Stimulated activated CD8-positive, alpha-beta memory T cell treated with anti-CD3 and anti-CD28 coated beads, Interleukin-7, amount 100 ng/mL, for 1 hour (primary cell): ENCODE results near the gene TTLL4.
"Not testable (repeated sequence)": the region's sequence is repeated elsewhere in the genome, so short reads cannot be mapped to it uniquely, and the experiment has no call there.

ENCODE experiments used
- DNase-seq, 2 donors: peaks; one replicate each; pipeline ENCODE4 v3.0.0-alpha.2; 2020; ENCODE audit warnings: low read depth in 2 of 2

TTLL4 gene

GRCh38 chr2:218745559-218746469 lies 35.2 kb downstream of the TTLL4 start:
- no peak for DNase-seq

DNA sequence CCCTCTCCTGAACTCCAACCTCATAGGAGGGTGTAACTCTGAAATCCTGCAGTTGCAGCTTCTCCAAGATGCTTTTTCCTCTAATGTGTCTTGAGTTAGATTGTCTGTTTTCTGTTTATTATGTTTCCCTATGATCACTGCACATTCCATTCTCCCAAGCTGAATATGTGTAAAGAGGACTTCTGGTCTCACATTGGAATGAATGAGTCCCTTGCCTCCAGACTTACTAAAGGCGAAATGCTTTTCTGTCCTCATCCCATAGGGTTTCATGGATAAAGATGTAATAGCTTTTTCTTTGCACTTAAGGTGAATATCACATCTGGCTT lies 35.8 kb downstream of the TTLL4 start:
- DNase-seq, result no peak

DNA sequence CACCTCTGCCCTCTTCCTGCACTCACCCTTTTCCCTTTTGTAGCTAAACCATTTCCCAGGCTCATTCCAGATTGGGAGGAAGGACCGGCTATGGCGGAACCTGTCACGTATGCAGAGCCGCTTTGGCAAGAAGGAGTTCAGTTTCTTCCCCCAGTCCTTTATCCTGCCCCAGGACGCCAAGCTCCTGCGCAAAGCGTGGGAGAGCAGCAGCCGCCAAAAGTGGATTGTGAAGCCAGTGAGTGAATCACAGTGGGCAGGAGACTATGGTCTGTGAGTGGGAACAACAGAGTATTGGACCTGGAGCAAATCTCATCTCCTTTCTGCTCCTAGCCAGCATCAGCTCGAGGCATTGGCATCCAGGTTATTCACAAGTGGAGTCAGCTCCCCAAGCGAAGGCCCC lies 36.3 kb downstream of the TTLL4 start:
- DNase-seq, result no peak

DNA sequence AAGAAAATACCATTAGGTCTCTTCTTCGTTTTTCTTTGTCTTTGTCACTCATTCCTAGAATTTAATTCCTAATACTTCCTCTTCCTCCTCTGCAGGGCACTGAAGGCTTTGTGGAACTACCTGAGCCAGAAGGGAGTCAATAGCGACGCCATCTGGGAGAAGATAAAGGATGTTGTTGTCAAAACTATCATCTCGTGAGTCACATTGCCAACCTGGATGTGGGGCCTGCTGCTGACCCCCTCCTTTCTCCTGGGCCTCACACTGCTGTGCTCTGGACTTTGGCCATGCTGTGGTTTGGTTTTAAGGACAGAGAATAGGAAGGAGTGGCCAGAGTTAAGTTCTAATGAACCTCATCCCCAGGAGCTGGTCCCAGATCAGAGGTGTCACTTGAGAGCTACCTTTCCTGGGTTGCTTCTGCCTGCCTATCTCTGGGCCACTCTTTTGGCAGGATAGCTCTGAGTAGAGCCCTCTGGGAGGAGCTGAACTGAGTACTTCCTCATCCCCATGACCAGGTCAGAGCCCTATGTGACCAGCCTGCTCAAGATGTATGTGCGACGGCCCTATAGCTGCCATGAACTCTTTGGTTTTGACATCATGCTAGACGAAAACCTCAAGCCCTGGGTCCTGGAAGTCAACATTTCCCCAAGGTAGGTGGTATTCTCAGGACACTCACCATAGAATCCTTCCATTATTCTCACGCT lies 38.3 kb downstream of the TTLL4 start:
- no peak for DNase-seq

- DNase-seq, result no peak
Measured at GRCh38 chr2:218754201-218754600, 43.6 kb downstream of the TTLL4 start.

GRCh38 chr2:218754781-218755180 lies 44.1 kb downstream of the TTLL4 start:
- no peak for DNase-seq

DNA sequence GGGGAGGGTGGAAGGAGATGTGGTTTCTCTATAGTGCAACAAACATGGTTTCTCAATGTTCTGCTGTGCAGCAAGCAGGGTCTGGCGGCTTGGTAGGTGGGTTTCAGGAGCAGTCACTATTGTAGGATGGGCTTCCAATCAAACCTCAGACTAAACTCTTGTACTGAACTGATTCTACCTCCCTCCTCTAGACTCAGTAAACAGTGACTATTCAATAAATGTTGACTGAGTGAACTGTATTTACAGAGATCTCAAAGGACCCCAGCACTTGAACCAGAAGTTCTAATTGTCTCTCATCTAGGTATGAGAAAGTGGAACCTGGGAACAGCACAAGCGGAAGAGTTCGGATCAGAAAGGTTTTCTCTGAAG lies 44.5 kb downstream of the TTLL4 start:
- DNase-seq, result no peak

DNA sequence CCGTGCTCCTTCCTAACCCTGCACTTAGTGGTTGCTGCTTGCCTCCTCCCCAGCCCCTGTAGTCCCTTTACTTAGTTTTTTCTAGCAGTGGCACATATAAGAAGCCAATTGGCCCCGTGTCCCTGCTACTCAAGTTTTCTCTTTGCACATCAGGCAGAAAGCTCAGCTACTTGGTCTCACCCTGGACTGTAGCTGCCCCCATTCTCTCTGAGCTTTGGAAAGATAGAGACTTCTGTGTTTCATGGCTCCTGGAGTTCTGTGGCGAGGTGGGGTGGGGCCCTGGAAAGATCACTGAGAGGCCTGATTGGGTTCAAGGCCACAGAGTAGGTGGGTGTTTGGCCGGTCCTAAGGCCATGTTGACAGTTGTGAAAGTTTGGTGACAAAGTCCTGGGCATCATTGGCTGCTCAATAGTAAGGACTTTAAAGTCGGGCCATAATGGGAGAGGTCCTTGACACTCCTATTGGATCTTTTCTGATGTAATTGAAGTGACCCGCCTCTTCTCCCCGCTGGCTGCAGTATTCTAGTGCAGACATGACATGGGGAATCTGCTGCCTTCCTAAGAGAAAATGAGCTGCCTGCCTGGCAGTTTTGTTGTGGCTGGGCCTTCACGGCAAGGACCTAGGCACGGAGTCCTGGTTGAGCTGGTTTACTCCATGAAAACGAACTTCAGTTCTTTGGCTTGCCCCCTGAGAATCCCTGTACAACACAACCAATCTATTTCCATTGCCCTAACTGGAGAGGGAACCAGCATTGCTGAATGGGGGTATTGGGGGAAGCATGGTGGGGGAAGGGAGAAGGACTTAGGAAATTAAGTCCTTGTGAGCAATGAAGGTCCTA lies 45.2 kb downstream of the TTLL4 start:
- DNase-seq, result no peak

- no peak for DNase-seq
Measured at GRCh38 chr2:218756599-218757377, 46.2 kb downstream of the TTLL4 start.

- no peak for DNase-seq
Measured at GRCh38 chr2:218761795-218762194, 51.2 kb downstream of the TTLL4 start.

DNA sequence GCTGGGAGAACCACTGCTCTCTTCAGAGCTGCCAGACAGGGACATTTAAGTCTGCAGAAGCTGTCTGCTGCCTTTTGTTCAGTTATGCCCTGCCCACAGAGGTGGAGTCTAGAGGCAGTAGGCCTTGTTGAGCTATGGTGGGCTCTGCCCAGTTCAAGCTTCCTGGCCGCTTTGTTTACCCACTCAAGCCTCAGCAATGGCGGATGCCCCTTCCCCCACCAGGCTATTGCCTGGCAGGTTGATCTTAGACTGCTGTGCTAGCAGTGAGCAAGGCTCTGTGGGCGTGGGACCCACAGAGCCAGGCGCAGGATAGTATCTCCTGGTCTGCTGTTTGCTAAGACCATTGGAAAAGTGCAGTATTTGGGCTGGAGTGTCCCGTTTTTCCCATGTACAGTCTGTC lies 62.1 kb downstream of the TTLL4 start:
- DNase-seq, result not testable (repeated sequence)

DNA sequence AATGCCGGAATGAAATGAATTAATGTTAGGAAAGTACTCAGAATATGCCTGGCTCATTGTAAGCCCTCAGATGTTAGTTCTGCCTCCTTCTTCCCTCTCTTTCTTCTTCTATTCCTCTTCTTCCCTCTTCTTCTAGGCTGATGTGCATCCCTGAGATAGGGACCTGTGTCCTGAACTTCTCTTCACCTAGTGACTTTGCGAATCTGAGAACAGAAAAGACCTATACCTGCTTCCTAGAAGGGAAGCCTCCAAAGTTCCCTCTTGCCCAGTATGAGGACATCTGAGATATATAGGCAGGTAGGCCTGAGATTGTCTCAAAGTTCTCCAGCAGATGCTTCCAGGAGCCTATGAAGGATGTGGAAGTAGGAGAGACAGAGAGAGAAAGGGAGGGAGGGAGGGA lies 63.2 kb downstream of the TTLL4 start:
- DNase-seq, result no peak

DNA sequence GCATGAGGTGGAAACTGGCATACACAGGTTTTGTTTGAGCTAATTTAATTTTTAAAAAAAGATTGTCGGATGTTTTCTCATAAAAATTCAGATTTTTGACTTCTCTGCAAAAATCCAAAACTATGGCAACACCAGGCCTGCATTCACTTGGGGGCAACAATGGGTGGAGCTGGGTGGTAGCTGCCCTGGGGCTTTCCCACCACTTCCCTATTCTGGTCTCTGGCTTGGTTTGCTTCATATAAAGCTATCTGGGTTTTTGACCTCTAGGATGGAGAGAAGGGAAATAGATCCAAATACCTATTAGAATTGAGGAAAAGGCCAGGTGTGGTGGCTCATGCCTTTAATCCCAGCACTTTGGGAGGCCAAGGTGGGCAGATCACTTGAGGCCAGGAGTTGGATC lies 65.9 kb downstream of the TTLL4 start:
- no peak for DNase-seq

DNA sequence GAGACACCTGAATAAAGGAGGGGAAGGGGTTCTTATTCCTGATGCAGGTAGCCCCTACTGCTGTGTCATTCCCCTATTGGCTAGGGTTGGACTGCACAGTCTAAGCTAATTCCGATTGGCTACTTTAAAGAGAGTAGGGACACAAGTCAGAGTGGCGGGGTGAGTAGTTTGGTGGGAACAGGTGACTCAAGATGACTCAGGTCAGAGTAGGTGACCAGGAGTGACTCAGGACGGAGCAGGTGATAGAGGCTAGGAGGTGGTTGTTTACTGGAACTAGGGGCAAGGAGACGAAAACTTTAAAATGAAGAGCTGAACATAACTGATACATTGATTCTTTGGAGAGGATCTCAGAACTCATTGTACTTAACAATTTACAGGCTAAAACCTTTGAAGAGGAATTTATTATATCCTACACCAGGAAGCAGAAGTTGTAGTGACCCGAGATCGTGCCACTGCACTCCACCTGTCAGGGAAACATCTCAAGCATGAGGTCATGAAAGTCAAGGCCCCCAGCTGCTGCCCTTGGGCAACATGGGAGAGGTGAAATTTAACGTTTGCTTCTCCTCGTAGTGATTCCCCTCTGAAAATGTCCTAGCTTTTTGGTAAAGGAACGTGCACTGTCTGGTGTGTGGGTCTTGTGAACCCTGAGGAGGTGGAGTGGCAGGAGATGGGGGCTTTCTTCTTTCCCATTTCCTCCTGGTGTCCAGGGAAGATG lies 66.8 kb downstream of the TTLL4 start:
- DNase-seq, result no peak

GRCh38 chr2:218780046-218780445 lies 69.4 kb downstream of the TTLL4 start:
- no peak for DNase-seq

DNA sequence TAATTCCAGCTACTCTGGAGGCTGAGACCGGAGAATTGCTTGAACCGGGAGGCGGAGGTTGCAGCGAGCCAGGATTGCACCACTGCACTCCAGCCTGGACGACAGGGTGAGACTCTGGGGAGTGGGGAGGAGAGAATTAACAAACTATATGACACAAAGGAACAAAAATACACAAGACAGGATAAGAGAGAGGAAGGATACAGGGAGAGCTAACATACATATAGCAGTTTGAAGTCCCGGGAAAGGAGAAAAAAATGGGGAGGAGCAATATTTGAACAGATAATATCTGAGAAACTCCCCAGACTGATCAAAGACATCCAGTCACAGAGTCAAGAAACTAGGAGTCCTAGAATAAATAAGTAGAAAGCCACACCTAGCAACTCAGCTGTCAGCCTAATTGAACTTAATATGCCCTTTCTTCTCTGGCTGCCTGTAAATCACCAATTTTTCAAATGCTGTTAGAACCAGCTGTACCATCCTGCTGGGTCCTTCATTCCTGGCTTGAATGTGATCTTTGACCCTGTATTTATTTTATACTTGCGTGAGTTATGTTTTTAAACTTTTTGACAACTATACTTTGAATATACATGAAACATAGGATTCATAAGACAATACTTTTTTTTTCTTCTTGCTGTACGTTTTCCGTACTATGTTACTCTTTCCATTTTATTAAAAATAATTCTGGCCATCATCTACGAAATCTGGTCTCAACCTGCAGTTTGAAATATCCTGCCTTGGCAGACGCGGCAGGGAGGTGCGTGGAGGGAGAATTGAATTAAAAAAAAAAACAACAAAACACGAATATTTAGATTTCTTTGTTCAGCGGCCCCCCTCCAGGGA lies 70.4 kb downstream of the TTLL4 start:
- DNase-seq, result no peak

- DNase-seq, result no peak
Measured at GRCh38 chr2:218781691-218782527, 71.3 kb downstream of the TTLL4 start, which contains the start of gene CYP27A1. CYP27A1 (plus strand) TSS chr2:218782147; CDS start chr2:218782183, 36 bp downstream.

DNA sequence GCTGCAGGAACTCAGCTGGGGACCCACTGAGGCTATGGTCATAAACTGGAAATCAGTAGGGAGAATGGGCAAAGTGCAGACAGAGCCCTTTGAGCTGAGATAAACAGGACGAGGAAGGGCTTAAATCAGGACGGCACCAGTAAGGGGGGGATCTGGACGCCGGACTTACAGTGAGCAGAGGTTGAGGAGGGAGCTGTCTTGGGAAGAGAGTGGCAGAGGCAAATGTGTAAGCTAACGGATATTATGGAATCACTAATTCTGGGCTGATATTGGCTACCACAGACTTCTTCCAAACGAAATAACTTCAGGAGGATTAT lies 71.9 kb downstream of the TTLL4 start:
- DNase-seq, result no peak

DNA sequence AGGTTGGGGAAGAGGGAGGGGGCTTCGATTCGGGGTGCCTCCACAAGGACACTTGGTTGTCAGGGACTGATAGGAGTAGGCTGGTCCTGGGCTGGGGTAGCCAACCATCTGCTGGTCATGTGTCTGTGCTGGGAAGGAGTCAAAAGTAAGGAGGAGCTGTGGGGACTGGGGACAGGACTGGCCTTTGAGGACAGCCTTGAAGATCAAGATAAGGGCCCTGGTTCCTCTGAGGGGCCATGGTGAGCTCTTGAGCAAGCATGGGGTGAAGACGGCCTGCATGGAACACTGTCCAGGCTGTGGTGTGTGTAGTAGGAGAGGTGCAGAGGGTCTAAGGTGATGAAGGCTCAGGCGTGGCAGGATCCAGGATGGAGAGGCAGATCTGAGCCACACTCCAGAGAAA lies 73.1 kb downstream of the TTLL4 start:
- DNase-seq, result no peak
